Activated naive CD4-positive, alpha-beta T cell treated with anti-CD3 and anti-CD28 coated beads, Interleukin-2, amount 10 ng/mL, durations not matched to agents 7 days and 5 days (primary cell): ENCODE data around the gene COG2.

Experiments
- CTCF ChIA-PET: fragments of 350-600 bp; sonication (Branson Sonifier 250); formaldehyde crosslinking; loops from one replicate; lab custom pipeline; 2021; ENCODE audit warnings: antibody characterized with exemption; lab: Charles Lee
- DNase-seq: peaks from one replicate; pipeline ENCODE4 v3.0.0-alpha.2; 2020
- H3K27ac Mint-ChIP-seq: one replicate; pipeline ENCODE4 v1.8.0; 2021; ENCODE audit warnings: mild to moderate bottlenecking, moderate library complexity, mixed read lengths
- H3K27me3 Mint-ChIP-seq: one replicate; pipeline ENCODE4 v1.8.0; 2021; ENCODE audit warnings: mild to moderate bottlenecking, mixed read lengths
- H3K36me3 Mint-ChIP-seq: one replicate; pipeline ENCODE4 v1.8.0; 2021; ENCODE audit warnings: mixed read lengths
- H3K4me1 Mint-ChIP-seq: one replicate; pipeline ENCODE4 v1.8.0; 2021; ENCODE audit warnings: mixed read lengths
- H3K4me3 Mint-ChIP-seq: one replicate; pipeline ENCODE4 v1.8.0; 2021; ENCODE audit warnings: mild to moderate bottlenecking, moderate library complexity, mixed read lengths
- H3K9me3 Mint-ChIP-seq: one replicate; pipeline ENCODE4 v1.8.0; 2021; ENCODE audit warnings: mixed read lengths

Gene COG2

DNA sequence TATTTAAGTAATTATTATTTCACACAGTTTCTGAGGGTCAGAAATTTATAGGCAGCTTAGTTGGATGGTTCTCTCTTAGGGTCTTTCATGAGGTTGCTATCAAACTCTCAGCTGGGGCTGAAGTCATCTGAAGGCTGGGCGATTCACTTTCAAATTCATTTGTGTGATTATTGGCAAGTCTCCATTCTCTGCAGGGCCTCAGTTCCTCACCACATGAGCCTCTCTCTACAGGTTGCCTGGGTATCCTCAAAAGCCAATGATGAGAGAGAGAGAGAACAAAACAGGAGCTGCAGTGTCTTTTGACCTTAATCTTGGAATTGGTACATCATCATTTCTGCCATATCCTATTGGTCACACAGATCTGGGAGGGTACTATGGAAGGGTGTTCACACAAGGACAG, 29.6 kb upstream of the COG2 start:
- Mint-ChIP-seq H3K27ac (no peak overlapping the region), H3K4me1 (no peaks in the 10 kb centered on the region), H3K4me3 (no peak overlapping the region), H3K27me3 (peaks cover 19% of the 10 kb centered on the region), H3K9me3 (no peaks in the 10 kb centered on the region), H3K36me3 (no peaks in the 10 kb centered on the region)
- no peak for DNase-seq
- CTCF ChIA-PET = no interaction called here

DNA sequence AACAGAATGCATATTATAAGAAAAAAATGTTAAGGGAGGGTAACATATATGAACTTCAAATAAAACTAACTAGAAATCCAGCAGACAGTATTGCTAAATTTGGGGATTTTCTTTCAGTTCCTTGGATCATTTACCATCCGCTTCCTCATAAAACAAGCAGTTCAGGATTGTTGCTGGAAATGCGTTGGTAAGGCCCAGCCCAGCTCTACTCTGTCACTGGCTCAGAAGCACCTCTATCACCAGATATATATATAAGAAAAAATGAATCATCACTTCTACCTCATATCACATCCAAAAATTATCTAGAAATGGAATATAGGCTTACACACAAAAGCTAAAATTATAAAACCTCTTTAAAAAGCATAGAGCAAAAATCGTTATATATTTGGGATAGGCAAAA, 28.2 kb upstream of the COG2 start:
- H3K36me3 Mint-ChIP-seq = no peaks in the 10 kb centered on the region
- no peaks in the 10 kb centered on the region for H3K9me3 Mint-ChIP-seq
- no peak overlapping the region for H3K27ac Mint-ChIP-seq
- no peaks in the 10 kb centered on the region for H3K4me1 Mint-ChIP-seq
- no peak for DNase-seq
- CTCF ChIA-PET = no interaction called here
- no peak overlapping the region for H3K4me3 Mint-ChIP-seq
- H3K27me3 Mint-ChIP-seq = peaks cover 18% of the 10 kb centered on the region

DNA sequence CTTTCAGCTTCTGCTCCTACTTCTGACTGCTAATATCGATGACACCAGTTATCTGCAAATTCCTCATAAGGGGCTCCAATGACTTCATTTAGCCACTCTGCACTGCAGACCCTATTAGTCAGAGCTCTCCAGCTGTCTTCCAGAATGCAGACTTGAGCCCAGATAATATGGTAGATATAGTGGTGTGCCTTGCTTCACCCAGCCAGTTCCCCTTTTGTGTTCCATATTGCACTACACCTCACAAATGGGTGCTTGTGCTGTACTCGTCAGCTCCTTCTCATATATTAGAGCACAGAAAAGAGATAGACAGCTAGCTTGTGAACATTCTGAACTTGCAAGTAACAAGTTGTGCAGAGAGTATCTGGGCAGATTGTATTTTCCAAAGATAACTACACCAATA, 23.7 kb upstream of the COG2 start:
- no peaks in the 10 kb centered on the region for H3K36me3 Mint-ChIP-seq
- no peak overlapping the region for H3K4me3 Mint-ChIP-seq

DNA sequence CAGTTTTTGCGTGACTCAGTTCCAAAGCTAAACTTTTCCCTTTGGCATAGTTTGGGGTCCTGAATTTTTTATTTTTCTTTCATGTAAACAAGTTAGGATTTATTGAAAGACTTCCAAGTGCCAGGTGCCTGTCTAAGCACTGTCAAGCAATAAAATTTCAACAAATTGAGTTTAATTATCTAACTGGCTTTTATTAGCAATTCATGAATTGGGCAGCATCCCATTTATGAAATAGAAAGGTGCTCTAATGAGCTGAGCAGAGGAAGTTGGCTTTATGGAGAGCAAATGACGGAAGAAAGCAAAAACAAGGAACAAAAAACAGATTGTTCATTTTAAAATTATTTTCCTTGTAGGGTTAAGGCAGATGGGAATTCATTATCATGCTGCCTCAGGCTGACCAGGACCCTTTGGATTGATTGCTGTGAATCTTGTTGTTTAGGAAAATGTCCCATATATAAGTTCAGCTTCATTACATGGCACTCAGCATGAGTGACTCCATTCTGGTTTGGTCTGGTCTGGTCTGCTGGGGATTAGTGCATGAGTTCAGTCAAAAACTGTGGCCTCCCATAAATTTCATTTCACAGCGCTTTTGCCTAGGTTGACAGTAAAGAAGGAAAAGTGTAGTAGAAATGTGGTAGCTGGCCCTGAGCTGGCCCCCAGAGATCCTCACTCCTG, 21.5 kb upstream of the COG2 start:
- H3K27ac Mint-ChIP-seq = no peak overlapping the region
- DNase-seq = no peak
- H3K4me1 Mint-ChIP-seq = no peaks in the 10 kb centered on the region
- H3K4me3 Mint-ChIP-seq = no peak overlapping the region
- H3K9me3 Mint-ChIP-seq = no peaks in the 10 kb centered on the region
- peaks cover 15% of the 10 kb centered on the region for H3K27me3 Mint-ChIP-seq
- H3K36me3 Mint-ChIP-seq = no peaks in the 10 kb centered on the region
- CTCF ChIA-PET = no interaction called here

More for the DNA sequence above, 23.7 kb upstream of the COG2 start:
- DNase-seq = no peak
- Mint-ChIP-seq H3K9me3 (no peaks in the 10 kb centered on the region), H3K27ac (no peak overlapping the region), H3K27me3 (peaks cover 10% of the 10 kb centered on the region), H3K4me1 (no peaks in the 10 kb centered on the region)
- CTCF ChIA-PET = no interaction called here

DNA sequence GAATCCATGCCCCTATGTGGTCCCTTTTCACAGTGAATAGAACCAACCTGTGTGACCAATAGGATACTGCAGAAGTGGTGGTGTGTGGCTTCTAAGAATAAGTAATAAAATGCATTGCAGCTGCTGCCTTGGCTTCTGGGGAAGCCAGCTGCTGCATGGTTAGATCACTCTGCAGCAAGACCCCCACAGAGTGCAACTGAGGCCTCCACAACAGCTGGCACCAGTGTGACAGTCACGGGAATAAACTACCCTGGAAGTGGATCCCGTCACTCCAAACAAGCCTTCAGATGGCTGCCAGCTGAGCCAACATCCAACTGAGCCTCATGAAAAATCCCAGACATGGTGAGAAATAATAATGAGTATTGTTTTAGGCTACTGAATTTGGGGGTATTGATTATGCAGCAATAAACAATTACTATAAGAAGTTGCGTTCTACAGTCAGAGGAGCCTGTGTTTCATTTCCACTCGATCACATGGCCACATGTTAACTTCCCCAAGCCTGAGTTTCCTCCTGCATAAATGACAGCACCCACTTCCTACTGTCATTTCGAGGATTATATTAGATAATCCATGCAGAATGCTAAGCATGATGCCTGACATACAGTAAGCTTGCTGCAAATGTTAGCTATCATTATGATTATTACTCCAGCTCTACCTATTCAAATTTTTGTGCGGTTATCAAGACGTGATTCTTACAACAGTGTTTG, 20.8 kb upstream of the COG2 start:
- H3K27me3 Mint-ChIP-seq = peaks cover 12% of the 10 kb centered on the region

DNA sequence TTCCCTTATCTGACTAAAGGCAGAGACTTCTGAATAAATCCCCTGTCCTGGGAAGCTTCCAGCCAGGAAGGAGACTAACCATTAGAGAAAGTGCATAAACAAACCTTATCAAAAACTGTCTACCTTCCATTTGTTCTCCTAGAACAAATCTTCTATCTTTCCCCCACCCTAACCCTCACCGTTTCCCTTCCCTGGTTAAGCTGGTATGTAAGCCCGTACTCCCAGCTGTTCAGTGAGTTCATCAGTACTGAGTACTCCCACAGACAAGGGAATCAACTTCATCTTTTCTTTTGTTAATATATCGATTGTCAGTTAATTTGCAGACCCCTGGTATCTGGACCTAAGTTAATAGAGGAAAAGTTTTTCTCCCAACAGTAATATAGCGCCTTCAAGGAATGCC, 20.1 kb upstream of the COG2 start:
- Mint-ChIP-seq H3K36me3 (no peaks in the 10 kb centered on the region), H3K27ac (no peak overlapping the region), H3K27me3 (peaks cover 7% of the 10 kb centered on the region), H3K4me1 (no peaks in the 10 kb centered on the region), H3K9me3 (no peaks in the 10 kb centered on the region), H3K4me3 (no peak overlapping the region)
- CTCF ChIA-PET = no interaction called here
- DNase-seq = no peak

More for the DNA sequence above, 20.8 kb upstream of the COG2 start:
- no peaks in the 10 kb centered on the region for H3K9me3 Mint-ChIP-seq
- H3K4me1 Mint-ChIP-seq = no peaks in the 10 kb centered on the region
- H3K4me3 Mint-ChIP-seq = no peak overlapping the region
- no peaks in the 10 kb centered on the region for H3K36me3 Mint-ChIP-seq
- CTCF ChIA-PET = no interaction called here
- no peak overlapping the region for H3K27ac Mint-ChIP-seq
- no peak for DNase-seq

DNA sequence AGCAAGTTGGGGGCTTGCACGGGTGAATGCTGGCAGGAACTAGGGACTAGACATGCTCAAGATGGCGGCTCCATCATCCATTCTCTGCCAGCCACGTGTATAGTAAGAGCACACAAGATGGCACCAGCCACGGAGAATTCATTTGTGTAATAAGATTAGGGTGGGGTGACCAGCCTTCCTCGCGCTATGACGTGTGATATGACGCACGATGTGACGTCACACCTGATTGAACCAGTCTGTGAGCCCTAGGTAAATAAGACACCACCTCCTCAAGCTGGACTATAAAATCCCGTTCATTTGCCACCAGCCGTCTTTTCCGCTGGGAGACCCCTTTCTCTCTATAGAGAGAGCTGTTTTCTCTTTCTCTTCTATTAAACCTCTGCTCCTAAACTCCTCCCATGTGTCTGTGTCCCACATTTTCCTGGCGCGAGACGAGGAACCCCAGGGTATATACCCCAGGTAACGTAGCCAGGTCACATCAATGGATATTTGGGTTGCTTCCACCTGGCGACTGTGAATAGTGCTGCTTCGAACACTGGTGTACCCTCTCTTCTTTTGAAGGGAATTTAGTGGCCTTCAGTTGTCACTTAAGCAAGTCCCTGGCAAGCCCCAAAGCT, 18.1 kb upstream of the COG2 start:
- DNase-seq = no peak
- peaks cover 7% of the 10 kb centered on the region for H3K27me3 Mint-ChIP-seq
- no peak overlapping the region for H3K27ac Mint-ChIP-seq
- H3K4me3 Mint-ChIP-seq = no peak overlapping the region
- H3K36me3 Mint-ChIP-seq = no peaks in the 10 kb centered on the region
- H3K9me3 Mint-ChIP-seq = no peaks in the 10 kb centered on the region
- CTCF ChIA-PET = no interaction called here
- H3K4me1 Mint-ChIP-seq = no peaks in the 10 kb centered on the region

DNA sequence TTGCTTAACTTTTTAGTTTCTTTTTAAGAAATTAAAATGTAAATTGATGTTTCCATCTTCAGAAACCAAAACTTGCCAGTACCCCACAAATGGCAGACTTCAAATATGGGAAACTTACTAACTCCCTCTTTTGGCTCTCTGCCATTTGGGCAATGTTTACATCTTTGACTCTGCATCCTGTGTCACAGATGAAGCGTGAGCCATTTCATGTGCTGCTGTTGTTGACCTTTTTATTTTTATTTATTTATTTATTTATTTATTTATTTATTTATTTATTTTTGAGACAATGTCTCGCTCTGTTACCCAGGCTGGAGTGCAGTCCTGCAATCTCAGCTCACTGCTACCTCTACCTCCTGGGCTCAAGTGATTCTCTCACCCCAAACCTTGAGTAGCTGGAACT, 16.0 kb upstream of the COG2 start:
- CTCF ChIA-PET = no interaction called here
- Mint-ChIP-seq H3K9me3 (no peaks in the 10 kb centered on the region), H3K27ac (no peak overlapping the region), H3K36me3 (no peaks in the 10 kb centered on the region), H3K27me3 (peaks cover 7% of the 10 kb centered on the region), H3K4me1 (no peaks in the 10 kb centered on the region), H3K4me3 (no peak overlapping the region)
- no peak for DNase-seq

DNA sequence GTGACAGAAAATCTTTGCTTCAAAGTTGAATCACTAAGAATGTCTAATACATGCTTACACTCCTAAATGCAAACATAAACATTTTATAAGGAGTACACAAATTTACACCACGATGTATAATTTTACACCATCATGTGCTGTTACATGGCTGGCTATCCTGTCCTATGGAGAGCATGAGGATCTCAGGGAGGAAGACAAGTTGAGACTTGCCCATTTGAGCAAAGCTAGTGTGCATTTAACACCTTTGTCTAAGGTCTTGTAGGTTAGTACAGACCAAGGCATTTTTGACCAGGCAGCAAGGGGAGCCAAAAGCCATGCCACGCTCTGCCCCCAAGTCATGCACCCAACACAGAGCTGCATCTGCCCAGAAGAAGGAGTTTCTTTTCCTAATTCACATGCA, 14.5 kb upstream of the COG2 start:
- H3K4me3 Mint-ChIP-seq = no peak overlapping the region
- CTCF ChIA-PET = no interaction called here
- peaks cover 7% of the 10 kb centered on the region for H3K27me3 Mint-ChIP-seq
- DNase-seq = no peak
- no peaks in the 10 kb centered on the region for H3K9me3 Mint-ChIP-seq
- no peak overlapping the region for H3K27ac Mint-ChIP-seq
- no peaks in the 10 kb centered on the region for H3K36me3 Mint-ChIP-seq
- H3K4me1 Mint-ChIP-seq = no peaks in the 10 kb centered on the region

DNA sequence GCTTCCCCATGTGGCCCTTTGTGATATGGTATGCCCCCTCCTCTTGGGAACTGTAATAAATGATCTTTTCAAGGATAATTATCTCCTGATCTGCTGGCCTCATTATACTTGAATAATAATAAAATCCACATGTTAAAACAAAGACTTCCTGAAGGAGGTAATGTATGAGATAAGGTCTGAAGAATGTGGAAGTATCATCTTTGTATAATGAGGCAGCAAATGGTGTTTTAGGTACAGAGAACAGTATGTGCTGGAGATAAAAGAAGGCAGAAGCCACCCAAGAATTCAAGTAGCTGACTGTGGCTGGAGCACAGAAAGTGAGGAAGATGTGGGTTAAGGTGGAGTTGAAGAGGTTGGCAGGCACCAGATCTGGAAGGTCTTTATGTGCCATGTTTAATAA, 12.8 kb upstream of the COG2 start:
- Mint-ChIP-seq H3K36me3 (no peaks in the 10 kb centered on the region), H3K4me3 (no peak overlapping the region), H3K9me3 (no peaks in the 10 kb centered on the region), H3K4me1 (no peaks in the 10 kb centered on the region), H3K27me3 (peaks cover 1% of the 10 kb centered on the region), H3K27ac (no peak overlapping the region)
- no peak for DNase-seq
- CTCF ChIA-PET = no interaction called here

DNA sequence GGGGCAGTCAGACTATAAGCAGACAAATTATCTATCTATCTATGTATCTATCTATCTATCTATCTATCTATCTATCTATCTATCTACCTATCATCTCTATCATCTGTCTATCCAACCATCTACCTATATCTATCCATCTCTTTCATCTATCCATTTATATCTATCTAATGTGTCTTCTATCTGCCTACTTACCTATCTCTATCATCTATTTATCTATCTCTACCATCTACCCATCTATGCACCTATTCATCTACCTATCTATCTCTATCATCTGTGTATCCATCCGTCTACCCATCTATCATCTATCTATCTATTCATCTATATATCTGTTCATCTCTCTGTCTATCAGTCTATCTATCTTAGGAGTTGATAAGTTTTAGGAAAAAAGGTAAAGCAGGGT, 10.8 kb upstream of the COG2 start:
- CTCF ChIA-PET = no interaction called here
- Mint-ChIP-seq H3K27ac (no peak overlapping the region), H3K4me1 (no peaks in the 10 kb centered on the region), H3K27me3 (peaks cover 6% of the 10 kb centered on the region), H3K9me3 (no peaks in the 10 kb centered on the region), H3K36me3 (no peaks in the 10 kb centered on the region), H3K4me3 (no peak overlapping the region)
- DNase-seq = no peak

DNA sequence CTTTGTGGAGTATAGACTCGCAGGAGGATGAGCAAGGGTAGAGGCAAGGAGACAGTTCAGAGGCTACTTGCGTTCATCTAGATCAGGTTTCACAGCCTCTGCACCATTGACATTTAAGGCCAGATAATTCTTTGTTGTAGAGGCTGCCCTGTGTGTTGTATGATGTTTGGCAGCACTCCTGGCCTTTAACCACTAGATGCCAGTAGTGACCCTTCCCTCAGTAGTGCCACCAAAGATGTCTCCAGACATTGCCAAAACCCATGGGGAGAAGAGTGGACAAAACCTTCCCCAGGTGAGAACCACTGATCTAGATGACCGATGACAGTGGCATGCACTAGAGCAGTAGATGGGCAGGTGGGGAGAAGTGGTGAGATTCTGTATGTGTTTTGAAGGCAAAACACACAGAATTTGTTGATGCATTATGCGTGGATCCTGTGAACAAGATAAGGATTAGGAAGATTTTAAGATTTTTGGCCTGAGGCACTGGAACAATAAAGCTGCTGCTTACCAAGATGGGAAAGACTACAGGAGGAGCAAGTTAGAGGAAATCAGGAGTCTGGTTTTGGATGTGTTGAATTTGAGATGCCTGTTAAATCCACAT, 9.9 kb upstream of the COG2 start:
- peaks cover 13% of the 10 kb centered on the region for H3K27me3 Mint-ChIP-seq
- no peaks in the 10 kb centered on the region for H3K36me3 Mint-ChIP-seq
- no peak overlapping the region for H3K4me3 Mint-ChIP-seq
- H3K9me3 Mint-ChIP-seq = no peaks in the 10 kb centered on the region
- CTCF ChIA-PET = interaction anchor here (2.0 kb wide), 1 partner anchor 10 kb away, joined by 8 read pairs; the partner anchor contains the start of gene COG2
- no peak overlapping the region for H3K27ac Mint-ChIP-seq
- no peaks in the 10 kb centered on the region for H3K4me1 Mint-ChIP-seq
- DNase-seq = peak; percentile 26

DNA sequence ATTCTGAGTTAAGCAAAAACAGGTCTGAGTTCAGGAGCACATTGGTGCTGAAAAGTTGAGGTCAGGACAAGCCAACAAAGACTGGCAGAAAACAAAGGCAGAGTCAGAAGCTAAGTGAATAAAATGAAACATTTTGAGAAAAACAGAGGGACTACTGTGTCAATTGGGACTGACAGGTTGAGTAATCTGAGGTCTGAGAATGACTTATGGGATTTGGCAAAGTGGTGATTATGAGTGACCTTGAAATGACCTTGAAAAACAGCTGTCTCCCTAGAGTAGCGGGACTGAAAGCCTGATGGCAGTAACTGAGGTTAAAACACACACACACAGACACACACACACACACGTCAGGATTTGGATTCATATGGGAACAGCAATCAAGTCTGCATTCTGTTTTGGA, 8.8 kb upstream of the COG2 start:
- no peak for DNase-seq
- no peaks in the 10 kb centered on the region for H3K9me3 Mint-ChIP-seq
- no peaks in the 10 kb centered on the region for H3K4me1 Mint-ChIP-seq
- H3K4me3 Mint-ChIP-seq = no peak overlapping the region
- H3K27ac Mint-ChIP-seq = no peak overlapping the region
- peaks cover 13% of the 10 kb centered on the region for H3K27me3 Mint-ChIP-seq
- CTCF ChIA-PET = interaction anchor here (2.0 kb wide), 1 partner anchor 9 kb away, joined by 8 read pairs; the partner anchor contains the start of gene COG2
- H3K36me3 Mint-ChIP-seq = no peaks in the 10 kb centered on the region

DNA sequence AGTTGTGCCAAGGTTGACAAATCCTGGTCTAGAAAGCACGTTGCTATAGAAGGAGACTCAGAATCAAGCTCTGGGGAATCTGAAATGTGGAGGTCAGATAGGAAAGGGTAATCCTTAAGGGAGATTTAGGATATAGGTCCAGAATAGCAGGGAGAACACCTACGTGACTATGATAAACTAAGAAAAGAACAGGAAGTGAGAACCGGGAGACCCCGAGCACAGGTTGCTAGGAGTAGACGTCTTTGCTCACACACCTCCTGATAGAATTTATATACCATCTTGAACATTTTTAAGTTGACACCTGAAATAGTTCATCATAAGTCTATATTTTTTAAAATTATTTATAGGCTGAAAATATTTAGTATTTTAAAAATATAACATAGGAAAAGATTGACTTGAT, 7.9 kb upstream of the COG2 start:
- Mint-ChIP-seq H3K4me1 (no peaks in the 10 kb centered on the region), H3K27ac (no peak overlapping the region), H3K36me3 (no peaks in the 10 kb centered on the region), H3K4me3 (no peak overlapping the region), H3K27me3 (peaks cover 21% of the 10 kb centered on the region), H3K9me3 (no peaks in the 10 kb centered on the region)
- CTCF ChIA-PET = no interaction called here
- no peak for DNase-seq
